GM12878 (cell line): ENCODE results near the gene GPER1. TPM values are rescaled to one million over a fixed set of nuclear protein-coding genes. Genes with fewer than 3 reads are reported as not detected.

ENCODE experiments used
- ATAC-seq: fragments of 200-7000 bp; cut with Tn5 transposase; 3 replicates; pipeline ENCODE4 v1.9.1; 2020; ENCODE audit warnings: mild to moderate bottlenecking, moderate library complexity
- BruUV-seq: library from RNA; stranded (reverse); fragments of 400-500 nt; replicated peaks from 2 replicates; lab custom pipeline; 2021; lab: Mats Ljungman, UMichigan
- CTCF ChIA-PET: fragments of 300-600 bp; sonication (Branson Sonifier 250); formaldehyde crosslinking; extraction: SDS; loops from one replicate; lab custom pipeline; 2021; ENCODE audit warnings: inconsistent platforms; lab: Yijun Ruan, JAX
- POLR2A ChIA-PET: fragments of 350-600 bp; formaldehyde crosslinking; extraction: SDS; loops from one replicate; lab custom pipeline; 2021; ENCODE audit warnings: inconsistent platforms; lab: Charles Lee
- RAD21 ChIA-PET: fragments of 300-600 bp; sonication (Branson Sonifier 250); formaldehyde crosslinking; loops from one replicate; lab custom pipeline; 2023; ENCODE audit warnings: antibody characterized with exemption; ENCODE audit not compliant: unreplicated experiment; lab: Charles Lee
- SMC1A ChIA-PET: fragments of 300-600 bp; sonication (Branson Sonifier 250); formaldehyde crosslinking; loops from one replicate; lab custom pipeline; 2023; ENCODE audit not compliant: unreplicated experiment, uncharacterized antibody; lab: Charles Lee
- DNase-seq: peaks from one replicate; pipeline ENCODE4 v3.0.0-alpha.2; 2011; ENCODE audit warnings: low read depth, low spot score
- FAIRE-seq: peaks from 3 replicates; lab custom pipeline; 2011; peaks lifted over from hg19 to GRCh38; lab: Jason Lieb, UNC
- H2AFZ ChIP-seq: 2 replicates; pipeline ENCODE4 v1.6.0; 2011; ENCODE audit warnings: low read depth, low read length, control low read depth; ENCODE audit not compliant: control insufficient read depth
- H3K27ac ChIP-seq: 2 replicates; pipeline ENCODE4 v1.5.1; 2011; ENCODE audit warnings: control low read depth; ENCODE audit not compliant: control insufficient read depth, insufficient read depth
- H3K27me3 ChIP-seq, 2 experiments: replicated peaks in 1 of 2; 2 replicates each; pipeline versions ENCODE4 v1.6.0 to v1.6.1; 2011; ENCODE audit warnings: low read length in 1 of 2; ENCODE audit not compliant: control insufficient read depth in 2 of 2, insufficient read depth in 2 of 2
- H3K36me3 ChIP-seq, 2 experiments: 2 replicates each; pipeline ENCODE4 v1.5.1; 2011; ENCODE audit warnings: low read length in 1 of 2; ENCODE audit not compliant: control insufficient read depth in 2 of 2, insufficient read depth in 2 of 2
- H3K4me1 ChIP-seq: 2 replicates; pipeline ENCODE4 v1.6.1; 2011; ENCODE audit warnings: mild to moderate bottlenecking, low read length, moderate library complexity, mixed read lengths; ENCODE audit not compliant: control insufficient read depth, insufficient read depth
- H3K4me2 ChIP-seq: 2 replicates; pipeline ENCODE4 v1.6.0; 2011; ENCODE audit warnings: control low read depth; ENCODE audit not compliant: control insufficient read depth, insufficient read depth
- H3K4me3 ChIP-seq: fragments of 200-600 bp; sonication (generic); 2 replicates; pipeline ENCODE4 v1.5.1; 2016
- H3K79me2 ChIP-seq: 2 replicates; pipeline ENCODE4 v1.6.0; 2011; ENCODE audit warnings: low read length; ENCODE audit not compliant: control insufficient read depth, insufficient read depth
- H3K9ac ChIP-seq: 2 replicates; pipeline ENCODE4 v1.8.0; 2011; ENCODE audit warnings: low read length, control low read depth, mixed read lengths; ENCODE audit not compliant: control insufficient read depth, insufficient read depth
- H3K9me3 ChIP-seq: replicated peaks from 3 replicates; pipeline ENCODE4 v1.5.1; 2011; ENCODE audit warnings: mild to moderate bottlenecking, low read length; ENCODE audit not compliant: control insufficient read depth, insufficient read depth
- H4K20me1 ChIP-seq: 2 replicates; pipeline ENCODE4 v1.6.0; 2011; ENCODE audit not compliant: control insufficient read depth, insufficient read depth
- CBFB ChIP-seq: IDR thresholded peaks from 2 replicates; pipeline ENCODE4 v1.6.1; 2016; ENCODE audit warnings: antibody characterized with exemption, low read depth
- GATAD2B ChIP-seq: fragments of 450-650 bp; conservative IDR thresholded peaks from 2 replicates; pipeline ENCODE4 v1.6.1; 2017; ENCODE audit warnings: low read depth, mild to moderate bottlenecking, moderate library complexity
- KAT2A ChIP-seq: conservative IDR thresholded peaks from 2 replicates; pipeline ENCODE4 v1.6.1; 2011; ENCODE audit warnings: low read depth, low read length; ENCODE audit not compliant: control insufficient read depth
- KLF5 ChIP-seq: fragments of 450-650 bp; IDR thresholded peaks from 2 replicates; pipeline ENCODE4 v1.6.1; 2014; ENCODE audit warnings: mild to moderate bottlenecking; ENCODE audit not compliant: partially characterized antibody
- RFX5 ChIP-seq: IDR thresholded peaks from 2 replicates; pipeline ENCODE4 v1.6.1; 2011; ENCODE audit warnings: low read depth, low read length, improper control_type of control experiment
- SPI1 ChIP-seq: IDR thresholded peaks from 2 replicates; pipeline ENCODE4 v1.6.1; 2011; ENCODE audit warnings: low read depth, mild to moderate bottlenecking, low read length, moderate library complexity, borderline replicate concordance; ENCODE audit not compliant: insufficient read depth
- TARDBP ChIP-seq: IDR thresholded peaks from 2 replicates; pipeline ENCODE4 v1.6.1; 2016; ENCODE audit warnings: borderline replicate concordance
- TCF3 ChIP-seq: IDR thresholded peaks from 2 replicates; pipeline ENCODE4 v1.6.1; 2012; ENCODE audit warnings: low read depth, mild to moderate bottlenecking, low read length, borderline replicate concordance; ENCODE audit not compliant: insufficient read depth
- WGBS: methylation state at CpG from one replicate; pipeline ENCODE4 v1.1.6; 2016; ENCODE audit warnings: low lambda C conversion rate; ENCODE audit not compliant: insufficient replicate concordance, insufficient coverage; ENCODE audit errors: missing lambda C conversion rate; 5-methylcytosine and 5-hydroxymethylcytosine counted together
- in situ Hi-C: fragments of 300-500 bp; cut with MboI; formaldehyde crosslinking; loops from 9 replicates; pipeline ENCODE4 v1.14.3; 2018; ENCODE audit warnings: mixed read lengths
- intact Hi-C: fragments of 100-400 bp; cut with micrococcal nuclease; formaldehyde crosslinking; loops from one replicate; pipeline ENCODE4 v1.14.2; 2022; ENCODE audit not compliant: unreplicated experiment
- polyA plus RNA-seq, 11 experiments: library from polyadenylated mRNA; depleted of rRNA in 4 of 11; unstranded in 6 of 11; stranded (reverse) in 5 of 11; fragments of >200 nt; fragmentation: Nextera tagmentation in 4 of 11; fragmentation: Illumina TruSeq in 1 of 11; extraction: Ambion mirVana in 4 of 11; extraction: Trizol in 1 of 11; gene quantifications; 1 replicate in 1 of 11; 2 replicates in 10 of 11; pipeline versions ENCODE4 v1.2.1 to v1.2.3, GENCODE V29; 2011 to 2016; ENCODE audit warnings: inconsistent platforms in 2 of 11, missing spikeins in 2 of 11, low read depth in 1 of 11
- total RNA-seq, 4 experiments: library from RNA; depleted of rRNA in 3 of 4; stranded (reverse); fragments of >200 nt in 3 of 4; fragmentation: Illumina TruSeq in 1 of 4; extraction: Trizol in 1 of 4; gene quantifications; 2 replicates each; pipeline versions ENCODE4 v1.2.1 to v1.2.3, GENCODE V29; 2013 to 2021
- TF ChIP-seq, protein P1 (sequence below): fragments of 450-650 bp; IDR thresholded peaks from 2 replicates; pipeline ENCODE4 v1.6.1; 2014; ENCODE audit warnings: mild to moderate bottlenecking
- TF ChIP-seq, protein P2 (sequence below): fragments of 450-650 bp; formaldehyde crosslinking; IDR thresholded peaks from 2 replicates; pipeline ENCODE4 v1.4.0; 2020; ENCODE audit warnings: mild to moderate bottlenecking, moderate library complexity

The GPER1 gene
- total and polyA plus RNA-seq, 10 of the 15 experiments (the other 5 are each of a cell fraction or from before 2014, with no cell fraction given): 0.03 to 6.5 (median 2.6) TPM

DNA sequence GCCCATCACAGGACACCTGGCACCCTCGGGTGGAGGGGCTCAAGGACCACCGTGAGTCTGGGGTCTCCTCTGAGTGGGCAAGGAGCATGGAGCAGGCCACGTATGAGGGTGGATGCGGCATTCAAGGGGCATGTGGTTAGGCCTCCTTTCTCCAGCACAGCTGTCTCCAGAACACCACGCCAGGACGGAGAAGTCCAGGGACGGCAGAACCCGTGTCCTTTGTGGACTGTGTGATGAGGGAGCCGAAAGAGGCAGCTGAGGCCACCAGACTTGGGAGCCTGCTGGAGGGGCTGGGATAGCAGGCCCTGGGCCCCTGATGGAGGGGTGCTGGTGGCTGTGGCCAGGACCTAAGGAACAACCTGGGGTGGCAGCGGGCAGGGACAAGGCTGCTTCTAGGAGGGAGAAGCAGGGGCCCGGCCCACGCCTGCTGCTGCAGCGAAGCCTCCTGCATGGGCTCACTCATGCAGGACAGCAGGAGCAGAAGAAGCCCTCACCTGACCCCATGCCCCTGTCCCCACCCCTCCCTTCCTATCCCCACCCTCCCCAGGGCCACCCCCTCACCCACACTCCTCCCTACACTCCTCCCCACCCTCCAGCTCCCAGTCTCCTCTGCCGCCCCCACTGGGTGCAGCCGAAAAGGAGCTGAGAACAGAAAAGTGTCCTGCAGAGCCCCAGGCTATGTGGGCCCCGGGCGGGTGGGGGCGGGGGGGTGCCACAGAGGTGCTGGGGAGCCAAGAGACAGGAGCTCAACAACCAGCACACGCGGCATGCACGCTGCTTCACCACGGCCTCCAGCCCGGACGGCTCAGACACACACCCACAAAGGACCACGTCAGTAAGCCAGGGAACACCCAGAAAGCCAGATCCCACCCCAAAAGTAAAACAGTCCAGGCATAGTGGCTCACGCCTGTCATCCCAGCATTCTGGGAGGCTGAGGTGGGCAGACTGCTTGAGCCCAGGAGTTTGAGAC is 42.4 kb downstream of the GPER1 start:
- DNase-seq: no peak
- H3K79me2 ChIP-seq: no peaks in the 10 kb centered on the region
- no peak for FAIRE-seq

DNA sequence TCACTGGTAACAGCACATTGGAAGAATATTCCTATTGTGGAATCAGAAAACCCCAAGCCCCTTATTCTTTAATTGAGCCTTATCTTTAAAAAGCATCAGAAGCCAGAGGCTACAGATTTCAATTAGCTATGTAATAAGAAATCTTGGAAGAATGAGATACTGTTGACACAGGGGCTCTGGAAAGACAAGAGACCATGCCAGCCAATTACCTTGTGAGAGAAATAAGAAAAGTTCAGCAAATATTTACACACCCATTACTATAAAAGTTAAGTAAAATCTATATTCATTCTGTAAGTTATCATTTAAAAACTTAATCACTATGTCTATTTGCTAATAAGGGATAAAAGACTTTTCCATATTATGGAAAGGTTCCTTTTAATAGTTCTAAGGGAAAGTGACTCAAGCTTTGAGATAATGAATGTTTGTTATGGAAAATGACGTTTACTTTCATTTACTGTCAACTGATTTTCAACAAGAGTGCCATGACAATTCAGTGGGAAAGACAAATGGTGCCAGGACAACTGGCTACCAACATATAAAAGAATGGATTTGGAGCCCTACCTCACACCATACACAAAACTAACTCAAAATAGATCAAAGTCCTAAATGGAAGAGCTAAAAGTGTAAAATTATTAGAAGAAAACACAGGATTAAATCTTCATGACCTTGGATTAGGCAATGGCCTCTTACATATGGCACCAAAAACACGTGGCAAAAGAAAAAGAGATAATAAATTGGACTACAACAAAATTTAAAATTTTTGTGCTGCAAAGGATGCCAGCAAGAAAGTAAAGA is 43.8 kb downstream of the GPER1 start:
- ATAC-seq (no peak), FAIRE-seq (no peak), DNase-seq (no peak)
- Histone ChIP-seq H3K4me3 (no peak overlapping the region), H3K9ac (no peak overlapping the region), H4K20me1 (no peaks in the 10 kb centered on the region), H3K27ac (no peak overlapping the region), H3K4me1 (no peaks in the 10 kb centered on the region), H3K4me2 (no peak overlapping the region), H3K79me2 (peaks cover 2% of the 10 kb centered on the region), H2AFZ (no peak overlapping the region), H3K9me3 (no peaks in the 10 kb centered on the region; the same call in 2 of the 3 replicates), H3K27me3 (no peaks in the 10 kb centered on the region), H3K36me3 (peaks cover 2 to 4% of the 10 kb centered on the region in 2 experiments)
- in situ Hi-C loops: no loop called here
- SMC1A ChIA-PET: no interaction called here
- no TSS peak for BruUV-seq
- POLR2A ChIA-PET: no interaction called here
- intact Hi-C loops: no loop called here
- RAD21 ChIA-PET: no interaction called here
- WGBS: 39% methylated on average over 2 of the region's 2 CpGs
- CTCF ChIA-PET: interaction anchor here (1.3 kb wide), 1 partner anchor 138 kb away, joined by 3 read pairs; no protein-coding TSS in a partner anchor
- TF ChIP-seq SPI1 (no peak), CBFB (no peak), GATAD2B (no peak), KAT2A (no peak), TCF3 (no peak)
- TF ChIP-seq, protein P1, sequence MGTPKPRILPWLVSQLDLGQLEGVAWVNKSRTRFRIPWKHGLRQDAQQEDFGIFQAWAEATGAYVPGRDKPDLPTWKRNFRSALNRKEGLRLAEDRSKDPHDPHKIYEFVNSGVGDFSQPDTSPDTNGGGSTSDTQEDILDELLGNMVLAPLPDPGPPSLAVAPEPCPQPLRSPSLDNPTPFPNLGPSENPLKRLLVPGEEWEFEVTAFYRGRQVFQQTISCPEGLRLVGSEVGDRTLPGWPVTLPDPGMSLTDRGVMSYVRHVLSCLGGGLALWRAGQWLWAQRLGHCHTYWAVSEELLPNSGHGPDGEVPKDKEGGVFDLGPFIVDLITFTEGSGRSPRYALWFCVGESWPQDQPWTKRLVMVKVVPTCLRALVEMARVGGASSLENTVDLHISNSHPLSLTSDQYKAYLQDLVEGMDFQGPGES: no peak
- TF ChIP-seq, protein P2, sequence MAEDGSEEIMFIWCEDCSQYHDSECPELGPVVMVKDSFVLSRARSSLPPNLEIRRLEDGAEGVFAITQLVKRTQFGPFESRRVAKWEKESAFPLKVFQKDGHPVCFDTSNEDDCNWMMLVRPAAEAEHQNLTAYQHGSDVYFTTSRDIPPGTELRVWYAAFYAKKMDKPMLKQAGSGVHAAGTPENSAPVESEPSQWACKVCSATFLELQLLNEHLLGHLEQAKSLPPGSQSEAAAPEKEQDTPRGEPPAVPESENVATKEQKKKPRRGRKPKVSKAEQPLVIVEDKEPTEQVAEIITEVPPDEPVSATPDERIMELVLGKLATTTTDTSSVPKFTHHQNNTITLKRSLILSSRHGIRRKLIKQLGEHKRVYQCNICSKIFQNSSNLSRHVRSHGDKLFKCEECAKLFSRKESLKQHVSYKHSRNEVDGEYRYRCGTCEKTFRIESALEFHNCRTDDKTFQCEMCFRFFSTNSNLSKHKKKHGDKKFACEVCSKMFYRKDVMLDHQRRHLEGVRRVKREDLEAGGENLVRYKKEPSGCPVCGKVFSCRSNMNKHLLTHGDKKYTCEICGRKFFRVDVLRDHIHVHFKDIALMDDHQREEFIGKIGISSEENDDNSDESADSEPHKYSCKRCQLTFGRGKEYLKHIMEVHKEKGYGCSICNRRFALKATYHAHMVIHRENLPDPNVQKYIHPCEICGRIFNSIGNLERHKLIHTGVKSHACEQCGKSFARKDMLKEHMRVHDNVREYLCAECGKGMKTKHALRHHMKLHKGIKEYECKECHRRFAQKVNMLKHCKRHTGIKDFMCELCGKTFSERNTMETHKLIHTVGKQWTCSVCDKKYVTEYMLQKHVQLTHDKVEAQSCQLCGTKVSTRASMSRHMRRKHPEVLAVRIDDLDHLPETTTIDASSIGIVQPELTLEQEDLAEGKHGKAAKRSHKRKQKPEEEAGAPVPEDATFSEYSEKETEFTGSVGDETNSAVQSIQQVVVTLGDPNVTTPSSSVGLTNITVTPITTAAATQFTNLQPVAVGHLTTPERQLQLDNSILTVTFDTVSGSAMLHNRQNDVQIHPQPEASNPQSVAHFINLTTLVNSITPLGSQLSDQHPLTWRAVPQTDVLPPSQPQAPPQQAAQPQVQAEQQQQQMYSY (CRISPR knock-in tag): no peak

More for the DNA sequence above, 42.4 kb downstream of the GPER1 start:
- intact Hi-C loops: no loop called here
- H3K9me3 ChIP-seq: no peaks in the 10 kb centered on the region; the same call in 2 of the 3 replicates
- H3K9ac ChIP-seq: no peak overlapping the region
- ChIA-PET POLR2A (no interaction called here), SMC1A (no interaction called here)
- H3K27ac ChIP-seq: no peak overlapping the region
- in situ Hi-C loops: no loop called here
- no peak for ATAC-seq
- no peak overlapping the region for H3K4me2 ChIP-seq
- no peaks in the 10 kb centered on the region for H4K20me1 ChIP-seq
- no peak overlapping the region for H3K4me3 ChIP-seq
- no peaks in the 10 kb centered on the region for H3K4me1 ChIP-seq
- TF ChIP-seq KLF5 (no peak), TARDBP (no peak), RFX5 (no peak)
- TF ChIP-seq, all 136 proteins: peak for 0
- CTCF ChIA-PET: no interaction called here
- RAD21 ChIA-PET: no interaction called here
- WGBS: 97% methylated on average over 21 of the region's 26 CpGs
- no peaks in the 10 kb centered on the region for H3K27me3 ChIP-seq
- H3K36me3 ChIP-seq: peaks cover 4 to 9% of the 10 kb centered on the region in 2 experiments
- no peak overlapping the region for H2AFZ ChIP-seq
- no TSS peak for BruUV-seq
